ENCODE results near the gene SLC2A3.
"Not testable (repeated sequence)": the region's sequence is repeated elsewhere in the genome, so short reads cannot be mapped to it uniquely, and the experiment has no call there.

The SLC2A3 gene

GRCh38 chr12:7950230-7950943, 14.4 kb upstream of the SLC2A3 start:
- not testable (repeated sequence) for DNase-seq

- DNase-seq: no peak
Measured at GRCh38 chr12:7948589-7949260, 12.7 kb upstream of the SLC2A3 start.

GRCh38 chr12:7947011-7947410, 11.0 kb upstream of the SLC2A3 start:
- no peak for DNase-seq

- not testable (repeated sequence) for DNase-seq
Measured at GRCh38 chr12:7944760-7945159, 8.8 kb upstream of the SLC2A3 start.

GRCh38 chr12:7940906-7941305, 4.9 kb upstream of the SLC2A3 start:
- DNase-seq: no peak

GRCh38 chr12:7937833-7938506, 2.0 kb upstream of the SLC2A3 start:
- DNase-seq: no peak

- DNase-seq: no peak
Measured at GRCh38 chr12:7934889-7935492, 996 bp downstream of the SLC2A3 start.

GRCh38 chr12:7934091-7934888, 1.7 kb downstream of the SLC2A3 start:
- no peak for DNase-seq

GRCh38 chr12:7933255-7933726, 2.7 kb downstream of the SLC2A3 start:
- DNase-seq: peak; percentile 66

GRCh38 chr12:7932599-7933240, 3.3 kb downstream of the SLC2A3 start:
- DNase-seq: not testable (repeated sequence)

- no peak for DNase-seq
Measured at GRCh38 chr12:7929083-7929792, 6.7 kb downstream of the SLC2A3 start.

- no peak for DNase-seq
Measured at GRCh38 chr12:7927470-7927869, 8.5 kb downstream of the SLC2A3 start.

- not testable (repeated sequence) for DNase-seq
Measured at GRCh38 chr12:7926068-7926666, 9.8 kb downstream of the SLC2A3 start.

- no peak for DNase-seq
Measured at GRCh38 chr12:7923241-7924236, 12.4 kb downstream of the SLC2A3 start.

- not testable (repeated sequence) for DNase-seq
Measured at GRCh38 chr12:7921181-7921580, 14.8 kb downstream of the SLC2A3 start.

- not testable (repeated sequence) for DNase-seq
Measured at GRCh38 chr12:7918268-7918590, 17.8 kb downstream of the SLC2A3 start.

GRCh38 chr12:7917392-7918267, 18.4 kb downstream of the SLC2A3 start:
- DNase-seq: no peak

- no peak for DNase-seq
Measured at GRCh38 chr12:7916936-7917335, 19.1 kb downstream of the SLC2A3 start.

All from midbrain (tissue), 1 donor.